Mesendoderm (in vitro differentiated cells): Measurements from ENCODE around the gene SEMA4F.

Source experiments
- DNase-seq: peaks from one replicate; pipeline ENCODE4 v3.0.0; 2013
- H2AK5ac ChIP-seq: 2 replicates; pipeline ENCODE4 v1.6.1; 2013; ENCODE audit warnings: low read length, inconsistent platforms
- H2BK120ac ChIP-seq: 2 replicates; pipeline ENCODE4 v1.6.1; 2013; ENCODE audit warnings: low read depth, mild to moderate bottlenecking, low read length, moderate library complexity, mixed read lengths
- H2BK15ac ChIP-seq: replicated peaks from 2 replicates; pipeline ENCODE4 v1.6.1; 2013; ENCODE audit warnings: low read depth, mild to moderate bottlenecking, moderate library complexity
- H2BK5ac ChIP-seq: 2 replicates; pipeline ENCODE4 v1.6.1; 2013; ENCODE audit warnings: low read length, inconsistent platforms
- H3K18ac ChIP-seq: 2 replicates; pipeline ENCODE4 v1.6.1; 2013; ENCODE audit warnings: mild to moderate bottlenecking, low read length, mixed read lengths
- H3K23ac ChIP-seq: one replicate; pipeline ENCODE4 v1.6.1; 2013; ENCODE audit warnings: low read length
- H3K27ac ChIP-seq: 2 replicates; pipeline ENCODE4 v1.5.1; 2013; ENCODE audit warnings: low read depth, mild to moderate bottlenecking, inconsistent platforms, low read length, moderate library complexity
- H3K27me3 ChIP-seq: 2 replicates; pipeline ENCODE4 v1.6.1; 2013; ENCODE audit warnings: low read length, control low read depth, mild to moderate bottlenecking, inconsistent platforms; ENCODE audit not compliant: insufficient read depth, poor library complexity
- H3K36me3 ChIP-seq: 2 replicates; pipeline ENCODE4 v1.6.1; 2013; ENCODE audit warnings: low read length, inconsistent platforms; ENCODE audit not compliant: control insufficient read depth, insufficient read depth
- H3K4ac ChIP-seq: one replicate; pipeline ENCODE4 v1.6.1; 2013; ENCODE audit warnings: low read depth, mild to moderate bottlenecking, low read length, moderate library complexity
- H3K4me1 ChIP-seq: 2 replicates; pipeline ENCODE4 v1.6.1; 2013; ENCODE audit warnings: low read depth, low read length, inconsistent platforms; ENCODE audit not compliant: control insufficient read depth
- H3K4me2 ChIP-seq: 2 replicates; pipeline ENCODE4 v1.6.1; 2013; ENCODE audit warnings: low read length
- H3K4me3 ChIP-seq: 2 replicates; pipeline ENCODE4 v1.5.1; 2013; ENCODE audit warnings: mild to moderate bottlenecking, low read length
- H3K56ac ChIP-seq: one replicate; pipeline ENCODE4 v1.6.1; 2013; ENCODE audit warnings: low read length
- H3K79me1 ChIP-seq: 2 replicates; pipeline ENCODE4 v1.6.1; 2013; ENCODE audit warnings: low read length, inconsistent platforms
- H3K79me2 ChIP-seq: 2 replicates; pipeline ENCODE4 v1.6.1; 2013; ENCODE audit warnings: mild to moderate bottlenecking, low read length; ENCODE audit not compliant: control insufficient read depth, insufficient read depth
- H3K9ac ChIP-seq: 2 replicates; pipeline ENCODE4 v1.6.1; 2013; ENCODE audit warnings: low read length, inconsistent platforms
- H4K5ac ChIP-seq: one replicate; pipeline ENCODE4 v1.6.1; 2013; ENCODE audit warnings: low read length
- H4K8ac ChIP-seq: one replicate; pipeline ENCODE4 v1.6.1; 2013; ENCODE audit warnings: low read depth, mild to moderate bottlenecking, control low read depth, low read length, moderate library complexity
- WGBS: extraction: QIAGEN DNeasy Blood & Tissue Kit; methylation state at CpG from one replicate; pipeline ENCODE4 v1.1.7; 2013; ENCODE audit warnings: low lambda C conversion rate, missing lambda C conversion rate; ENCODE audit not compliant: insufficient coverage; ENCODE audit errors: extremely low coverage; 5-methylcytosine and 5-hydroxymethylcytosine counted together

Gene SEMA4F

DNA sequence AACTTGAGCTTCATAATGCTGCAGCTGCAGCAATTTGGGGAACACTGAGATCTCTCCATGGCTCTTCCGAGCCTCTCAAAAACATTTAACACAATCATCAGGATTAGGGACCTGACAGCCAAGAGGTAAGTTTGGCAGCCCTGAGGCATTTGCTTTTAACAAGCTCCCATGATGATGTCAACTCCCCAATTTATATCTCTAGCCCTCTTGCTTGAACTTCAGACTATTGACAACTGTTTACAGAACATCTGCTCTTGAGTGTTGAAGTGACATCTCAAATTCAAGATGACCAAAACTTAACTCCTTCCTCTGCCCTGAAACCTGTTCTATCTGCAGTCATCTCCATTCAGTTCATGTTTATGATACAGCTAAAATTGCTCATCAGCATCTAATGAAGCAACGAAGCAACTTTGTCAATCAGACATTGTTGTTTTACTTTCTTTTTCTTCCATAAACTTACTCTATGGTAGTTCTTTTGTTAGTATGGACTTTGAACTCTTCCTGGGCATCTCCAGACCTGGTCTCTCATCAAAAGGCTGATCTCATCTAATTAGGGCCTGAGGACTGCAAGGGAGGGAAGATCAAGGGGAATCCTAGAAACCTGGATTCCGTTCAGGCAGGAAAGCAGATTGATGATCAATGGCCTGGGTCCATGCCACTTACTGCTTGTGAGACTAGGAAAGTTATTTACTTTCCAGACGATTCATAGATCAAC, 48.1 kb downstream of the SEMA4F start:
- H4K5ac ChIP-seq, result no peak overlapping the region
- H3K27ac ChIP-seq, result no peak overlapping the region
- no peak overlapping the region for H3K4ac ChIP-seq
- no peak overlapping the region for H2AK5ac ChIP-seq
- H3K4me1 ChIP-seq, result peaks cover 4% of the 10 kb centered on the region
- H3K4me3 ChIP-seq, result no peak overlapping the region
- no peak overlapping the region for H3K4me2 ChIP-seq
- H2BK120ac ChIP-seq, result no peak overlapping the region
- H3K79me1 ChIP-seq, result no peaks in the 10 kb centered on the region
- H3K18ac ChIP-seq, result no peak overlapping the region
- H3K36me3 ChIP-seq, result no peaks in the 10 kb centered on the region
- WGBS, result no CpG with 5 or more reads among the region's 4 CpGs
- no peaks in the 10 kb centered on the region for H3K27me3 ChIP-seq
- DNase-seq, result no peak
- no peaks in the 10 kb centered on the region for H3K79me2 ChIP-seq
- no peak overlapping the region for H3K23ac ChIP-seq
- no peak overlapping the region for H3K9ac ChIP-seq
- H4K8ac ChIP-seq, result no peak overlapping the region
- H2BK5ac ChIP-seq, result no peak overlapping the region
- no peak overlapping the region for H2BK15ac ChIP-seq
- H3K56ac ChIP-seq, result no peak overlapping the region

DNA sequence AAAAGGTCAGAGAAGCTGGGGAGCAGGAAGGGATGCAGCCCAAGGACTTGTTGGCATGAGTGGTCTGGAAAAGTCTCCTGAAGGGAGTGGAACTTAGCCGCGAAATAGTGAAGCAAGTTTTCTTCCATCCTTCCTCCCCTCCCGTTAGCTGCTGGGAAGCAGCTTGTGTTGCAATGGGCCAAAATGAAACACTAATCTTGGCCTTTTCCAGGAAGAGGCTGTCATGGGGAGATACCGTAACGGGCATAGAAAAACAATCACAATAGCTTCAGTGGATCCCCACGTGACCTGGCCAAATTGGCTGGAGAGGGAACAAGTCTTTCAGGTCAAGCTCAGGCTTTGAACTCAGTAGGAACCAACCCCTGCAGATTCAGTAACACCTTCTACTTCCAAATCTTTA, 49.3 kb downstream of the SEMA4F start:
- H3K4ac ChIP-seq, result no peak overlapping the region
- no peak overlapping the region for H2BK5ac ChIP-seq
- peaks cover 4% of the 10 kb centered on the region for H3K4me1 ChIP-seq
- no peak overlapping the region for H4K5ac ChIP-seq
- H3K36me3 ChIP-seq, result no peaks in the 10 kb centered on the region
- no peak overlapping the region for H3K56ac ChIP-seq
- H2BK15ac ChIP-seq, result no peak overlapping the region
- H3K79me2 ChIP-seq, result no peaks in the 10 kb centered on the region
- no peak overlapping the region for H2BK120ac ChIP-seq
- no peak overlapping the region for H3K18ac ChIP-seq
- H3K9ac ChIP-seq, result no peak overlapping the region
- WGBS, result no CpG with 5 or more reads among the region's 6 CpGs
- no peak overlapping the region for H3K23ac ChIP-seq
- no peak for DNase-seq
- no peak overlapping the region for H4K8ac ChIP-seq
- no peak overlapping the region for H2AK5ac ChIP-seq
- H3K4me3 ChIP-seq, result no peak overlapping the region
- H3K4me2 ChIP-seq, result no peak overlapping the region
- H3K27me3 ChIP-seq, result no peaks in the 10 kb centered on the region
- H3K27ac ChIP-seq, result no peak overlapping the region
- H3K79me1 ChIP-seq, result no peaks in the 10 kb centered on the region

DNA sequence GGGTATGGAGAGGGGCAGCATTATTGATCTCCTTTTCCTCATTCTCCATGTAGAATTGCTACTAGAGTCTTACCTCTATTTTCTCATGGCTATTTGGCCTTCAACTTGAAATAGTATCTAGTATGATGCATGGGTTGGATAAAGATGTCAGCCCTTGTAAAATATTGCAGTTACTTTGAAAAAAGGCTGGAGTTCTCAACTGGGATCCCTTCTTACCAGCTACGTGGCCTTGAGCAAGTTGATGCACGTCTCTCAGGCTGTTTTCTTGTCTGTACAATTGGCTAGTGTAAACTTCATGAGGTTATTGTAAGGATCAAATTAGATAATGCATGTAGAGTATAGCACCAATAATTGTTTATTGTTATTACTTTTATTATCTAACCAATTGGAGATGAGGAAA, 50.2 kb downstream of the SEMA4F start:
- no peak overlapping the region for H4K5ac ChIP-seq
- peaks cover 4% of the 10 kb centered on the region for H3K4me1 ChIP-seq
- no peak overlapping the region for H2BK120ac ChIP-seq
- no peak overlapping the region for H2BK15ac ChIP-seq
- H2BK5ac ChIP-seq, result no peak overlapping the region
- no peak overlapping the region for H3K4me2 ChIP-seq
- no CpG with 5 or more reads among the region's 2 CpGs for WGBS
- H4K8ac ChIP-seq, result no peak overlapping the region
- H3K79me2 ChIP-seq, result no peaks in the 10 kb centered on the region
- no peak overlapping the region for H3K9ac ChIP-seq
- H3K36me3 ChIP-seq, result no peaks in the 10 kb centered on the region
- no peak overlapping the region for H3K23ac ChIP-seq
- no peaks in the 10 kb centered on the region for H3K79me1 ChIP-seq
- no peak overlapping the region for H2AK5ac ChIP-seq
- H3K18ac ChIP-seq, result no peak overlapping the region
- no peak overlapping the region for H3K27ac ChIP-seq
- no peak overlapping the region for H3K56ac ChIP-seq
- H3K27me3 ChIP-seq, result no peaks in the 10 kb centered on the region
- no peak for DNase-seq
- H3K4ac ChIP-seq, result no peak overlapping the region
- H3K4me3 ChIP-seq, result no peak overlapping the region

DNA sequence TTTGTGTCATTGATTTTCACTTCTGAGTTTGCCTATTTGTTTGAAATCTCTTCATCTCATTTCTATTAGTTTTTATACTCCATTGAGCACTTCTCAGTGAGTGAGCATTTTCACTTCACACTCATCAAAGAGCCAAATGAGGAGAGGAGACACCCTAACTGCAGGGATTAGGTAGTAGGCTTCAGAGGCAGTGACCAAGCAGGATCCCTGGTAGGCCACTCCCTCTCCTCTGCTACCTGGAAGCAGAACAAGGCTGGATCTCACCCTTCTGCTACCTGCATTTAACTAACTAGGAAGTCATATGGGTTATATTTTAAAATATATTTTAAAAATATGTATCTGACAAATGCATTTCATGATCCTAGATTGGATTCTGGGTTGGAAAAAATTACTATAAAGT, 52.7 kb downstream of the SEMA4F start:
- Histone ChIP-seq H3K79me1 (no peaks in the 10 kb centered on the region), H3K4me3 (no peak overlapping the region), H2BK15ac (no peak overlapping the region), H3K4me2 (no peak overlapping the region), H4K5ac (no peak overlapping the region), H3K9ac (no peak overlapping the region), H3K18ac (no peak overlapping the region), H3K23ac (no peak overlapping the region), H3K56ac (no peak overlapping the region), H3K4ac (no peak overlapping the region), H2BK120ac (no peak overlapping the region), H3K27ac (no peak overlapping the region), H2BK5ac (no peak overlapping the region), H3K36me3 (no peaks in the 10 kb centered on the region), H3K27me3 (no peaks in the 10 kb centered on the region), H4K8ac (no peak overlapping the region), H3K4me1 (peaks cover under 1% of the 10 kb centered on the region), H3K79me2 (no peaks in the 10 kb centered on the region), H2AK5ac (no peak overlapping the region)
- no peak for DNase-seq

DNA sequence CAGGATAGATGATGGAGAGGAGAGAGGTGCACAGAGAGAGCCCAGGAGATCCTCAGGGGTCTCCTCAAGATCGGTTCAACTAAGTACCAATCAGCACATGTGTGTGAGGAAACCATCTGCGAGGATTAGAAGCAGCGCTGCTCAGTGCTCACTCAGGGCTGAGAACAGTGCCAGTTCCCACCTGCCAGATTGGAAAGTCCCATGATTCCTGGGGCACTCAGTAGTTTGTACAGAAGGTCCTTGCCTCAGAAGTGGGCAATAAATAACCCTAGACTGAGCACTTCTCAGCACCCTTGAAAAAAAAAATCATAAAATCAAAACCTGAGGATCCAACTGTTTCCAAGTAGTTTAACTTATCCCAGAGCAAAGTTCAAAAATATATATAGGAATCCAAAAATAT, 53.8 kb downstream of the SEMA4F start:
- Histone ChIP-seq H3K4me1 (no peaks in the 10 kb centered on the region), H3K56ac (no peak overlapping the region), H3K79me2 (no peaks in the 10 kb centered on the region), H4K8ac (no peak overlapping the region), H3K4ac (no peak overlapping the region), H2BK5ac (no peak overlapping the region), H2BK120ac (no peak overlapping the region), H3K79me1 (no peaks in the 10 kb centered on the region), H3K4me3 (no peak overlapping the region), H2BK15ac (no peak overlapping the region), H3K23ac (no peak overlapping the region), H3K27ac (no peak overlapping the region), H3K27me3 (no peaks in the 10 kb centered on the region), H2AK5ac (no peak overlapping the region), H3K18ac (no peak overlapping the region), H3K4me2 (no peak overlapping the region), H4K5ac (no peak overlapping the region), H3K9ac (no peak overlapping the region), H3K36me3 (no peaks in the 10 kb centered on the region)
- no CpG with 5 or more reads among the region's 3 CpGs for WGBS
- no peak for DNase-seq

DNA sequence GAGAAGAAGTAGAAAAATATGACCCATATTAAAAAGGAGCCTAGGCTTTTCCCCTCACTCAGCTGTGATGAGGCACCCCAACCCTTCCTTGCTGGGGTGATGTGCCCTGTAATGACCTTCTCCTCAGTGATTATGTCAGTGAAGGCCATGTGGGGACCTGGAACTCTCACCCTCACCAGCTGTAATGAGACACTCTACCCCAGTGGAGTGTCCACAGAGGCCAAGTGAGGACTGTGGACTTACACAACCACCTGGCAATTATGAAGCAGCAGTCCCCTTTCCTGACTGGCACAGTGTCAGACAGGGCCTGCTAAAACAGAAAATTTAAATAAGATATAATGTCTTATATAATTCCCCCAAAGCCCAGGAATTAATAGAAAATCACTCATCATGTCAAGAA, 54.2 kb downstream of the SEMA4F start:
- no peak overlapping the region for H3K4ac ChIP-seq
- H2BK5ac ChIP-seq, result no peak overlapping the region
- no peak overlapping the region for H3K23ac ChIP-seq
- H3K79me1 ChIP-seq, result no peaks in the 10 kb centered on the region
- H4K8ac ChIP-seq, result no peak overlapping the region
- no peaks in the 10 kb centered on the region for H3K27me3 ChIP-seq
- DNase-seq, result no peak
- H3K4me1 ChIP-seq, result no peaks in the 10 kb centered on the region
- H3K36me3 ChIP-seq, result no peaks in the 10 kb centered on the region
- H2BK120ac ChIP-seq, result no peak overlapping the region
- H3K56ac ChIP-seq, result no peak overlapping the region
- H3K9ac ChIP-seq, result no peak overlapping the region
- no peak overlapping the region for H3K18ac ChIP-seq
- no peak overlapping the region for H2BK15ac ChIP-seq
- H4K5ac ChIP-seq, result no peak overlapping the region
- no peak overlapping the region for H3K4me3 ChIP-seq
- H3K4me2 ChIP-seq, result no peak overlapping the region
- H3K79me2 ChIP-seq, result no peaks in the 10 kb centered on the region
- H3K27ac ChIP-seq, result no peak overlapping the region
- no peak overlapping the region for H2AK5ac ChIP-seq
